Measurements from ENCODE around the gene MPHOSPH9.

The MPHOSPH9 gene

DNA sequence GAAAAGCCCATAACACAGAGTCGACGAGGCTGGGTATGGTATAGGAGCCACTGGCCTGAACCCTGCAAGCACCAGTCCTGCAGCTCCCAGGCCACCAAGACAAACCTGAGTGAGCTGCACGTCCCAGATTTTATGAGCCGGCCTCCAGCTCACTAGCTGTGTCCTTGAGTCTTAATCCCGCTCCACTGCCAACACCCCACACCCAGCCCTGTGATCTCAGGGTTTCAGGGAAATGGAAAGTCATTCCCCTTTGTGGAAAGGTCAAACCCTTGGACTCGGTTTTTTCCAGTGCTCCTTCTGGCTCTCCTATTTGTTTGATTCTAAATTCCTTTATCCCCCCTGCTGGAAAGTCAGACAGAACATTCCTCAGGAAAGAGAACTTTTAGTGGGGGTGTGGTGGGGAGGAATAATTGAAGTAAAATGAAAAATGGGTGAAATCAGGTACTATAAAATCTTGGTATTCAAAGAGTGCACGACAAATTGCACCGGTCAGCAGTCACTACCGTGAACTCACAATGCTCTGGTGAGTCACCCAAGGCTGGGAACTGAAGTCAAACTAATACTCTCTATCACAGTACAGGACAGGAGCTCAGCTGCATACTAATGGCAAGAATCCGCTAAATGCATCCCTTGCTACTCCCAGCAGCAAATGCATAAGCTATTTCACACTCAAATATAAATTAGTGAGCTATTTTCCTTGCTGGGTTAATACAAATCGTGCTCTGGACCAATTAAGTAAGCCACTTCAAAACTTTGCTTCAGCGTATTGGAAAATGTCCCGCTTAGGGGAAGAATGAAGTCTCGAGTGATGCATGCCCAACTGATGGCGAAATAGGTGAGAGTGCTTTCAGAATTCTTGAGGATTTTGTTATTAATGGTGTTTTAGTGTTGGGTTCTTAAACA is 91.1 kb downstream of the MPHOSPH9 start:
- Mint-ChIP-seq H3K4me3 (no peak overlapping the region), H3K27me3 (ENCODE audit: low read depth) (no peaks in the 10 kb centered on the region), H3K9me3 (no peaks in the 10 kb centered on the region), H3K27ac (no peak overlapping the region), H3K4me1 (ENCODE audit: low read depth) (peaks cover 8% of the 10 kb centered on the region), H3K36me3 (ENCODE audit: low read depth) (peaks cover 4% of the 10 kb centered on the region)

DNA sequence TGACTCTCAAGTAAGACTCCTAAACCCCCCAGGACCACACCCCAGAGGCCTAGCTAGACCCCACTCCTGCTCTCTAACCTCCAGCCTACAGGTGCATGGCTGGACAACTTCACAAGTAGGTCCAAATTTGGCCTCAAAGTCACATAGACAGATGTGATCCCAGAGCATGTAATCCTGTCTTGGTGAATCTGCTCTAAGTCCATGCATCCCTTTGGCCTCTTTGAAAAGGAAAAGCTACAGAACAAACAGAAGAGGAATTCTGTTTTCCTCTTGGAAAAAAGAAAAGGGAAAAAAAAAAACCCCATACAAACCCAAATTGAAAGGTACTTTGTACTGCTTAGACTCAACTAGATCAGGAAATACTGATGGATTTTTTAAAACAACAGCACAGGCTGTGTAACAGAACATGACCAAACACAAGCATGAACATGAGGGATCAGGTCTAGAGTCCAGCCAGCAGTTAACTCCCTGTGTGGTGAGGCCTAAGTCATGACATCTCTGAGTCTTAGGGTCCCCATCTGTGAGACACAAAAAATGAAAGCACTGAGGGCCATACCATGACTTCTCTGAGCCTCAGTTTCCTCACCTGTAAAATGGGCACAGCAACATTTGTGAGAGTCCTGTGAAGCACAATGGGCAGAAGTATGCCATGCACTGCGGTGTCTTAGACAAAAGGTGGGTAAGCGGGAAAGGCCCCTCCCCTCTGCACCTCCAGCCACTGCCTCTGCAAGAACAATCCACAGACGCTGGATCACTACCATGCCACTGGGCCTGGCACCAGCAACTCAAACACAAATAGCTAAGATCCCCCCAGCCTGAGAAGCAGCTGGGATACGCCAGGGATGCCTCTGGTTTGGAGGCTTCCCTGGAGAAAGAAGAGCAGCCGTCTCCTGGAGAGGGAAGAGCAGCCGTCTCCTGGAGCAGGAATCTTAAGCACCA is 92.0 kb downstream of the MPHOSPH9 start:
- Mint-ChIP-seq H3K4me3 (no peak overlapping the region), H3K36me3 (ENCODE audit: low read depth) (peaks cover 3% of the 10 kb centered on the region), H3K27me3 (ENCODE audit: low read depth) (no peaks in the 10 kb centered on the region), H3K27ac (peak overlapping the region; percentile 36), H3K9me3 (no peaks in the 10 kb centered on the region), H3K4me1 (ENCODE audit: low read depth) (peaks cover 8% of the 10 kb centered on the region)

DNA sequence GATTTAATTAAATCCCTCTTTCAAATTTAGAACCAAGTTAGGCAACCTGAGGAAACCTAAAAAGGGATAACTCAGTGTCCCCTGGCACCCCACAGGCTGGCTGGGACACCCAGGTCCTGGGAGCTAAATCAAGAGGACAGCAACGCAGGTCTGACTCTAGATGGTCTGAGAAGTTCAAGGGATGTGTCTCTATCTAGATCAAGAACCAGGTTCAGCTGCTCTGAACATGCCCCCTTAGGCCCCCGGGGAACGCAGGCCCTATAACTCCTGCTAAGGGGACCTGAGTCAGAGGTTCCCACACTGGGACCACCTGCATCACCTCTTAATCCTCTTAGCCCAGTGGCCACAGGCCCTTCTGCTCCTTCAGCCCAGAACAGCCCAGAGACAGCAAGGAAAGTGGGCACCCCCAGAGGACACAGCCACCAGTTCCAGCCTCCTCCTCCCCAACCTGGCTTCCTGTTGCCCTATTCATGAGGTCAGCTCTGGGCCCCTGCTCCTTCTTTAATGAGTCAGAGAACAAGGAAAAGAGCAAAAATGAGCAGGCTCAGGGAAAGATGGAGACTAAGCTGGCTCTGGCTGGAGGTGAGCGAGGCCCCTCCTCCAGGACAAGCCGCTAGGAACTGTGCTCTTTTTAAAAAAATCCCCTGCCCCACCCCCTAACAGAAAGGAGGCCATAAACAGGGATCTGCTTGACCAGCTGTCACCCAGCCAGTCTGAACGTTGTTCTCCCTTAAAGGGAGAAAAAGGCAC is 92.8 kb downstream of the MPHOSPH9 start:
- Mint-ChIP-seq H3K36me3 (ENCODE audit: low read depth) (peaks cover 2% of the 10 kb centered on the region), H3K4me1 (ENCODE audit: low read depth) (peaks cover 10% of the 10 kb centered on the region), H3K27ac (peak overlapping the region; percentile 36), H3K9me3 (no peaks in the 10 kb centered on the region), H3K27me3 (ENCODE audit: low read depth) (no peaks in the 10 kb centered on the region), H3K4me3 (no peak overlapping the region)

DNA sequence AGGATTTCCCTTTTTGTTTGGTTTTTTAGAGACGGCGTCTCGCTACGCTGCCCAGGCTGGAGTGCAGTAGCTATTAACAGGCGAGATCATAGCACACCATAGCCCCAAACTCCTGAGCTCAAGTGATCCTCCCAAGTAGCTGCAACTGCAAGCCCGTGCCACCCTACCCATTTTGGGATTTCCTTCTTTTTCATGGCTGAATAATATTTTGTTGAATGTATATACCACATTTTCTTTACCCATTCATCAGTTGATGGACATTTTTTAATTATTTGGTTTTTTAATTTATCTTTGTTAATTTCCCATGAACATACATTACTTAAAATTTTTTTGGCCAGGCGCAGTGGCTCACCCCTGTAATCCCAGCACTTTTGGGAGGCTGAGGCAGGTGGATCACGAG is 97.3 kb downstream of the MPHOSPH9 start:
- Mint-ChIP-seq H3K4me1 (ENCODE audit: low read depth) (peaks cover 28% of the 10 kb centered on the region), H3K4me3 (no peak overlapping the region), H3K36me3 (ENCODE audit: low read depth) (peaks cover 1% of the 10 kb centered on the region), H3K9me3 (no peaks in the 10 kb centered on the region), H3K27ac (no peak overlapping the region), H3K27me3 (ENCODE audit: low read depth) (no peaks in the 10 kb centered on the region)

DNA sequence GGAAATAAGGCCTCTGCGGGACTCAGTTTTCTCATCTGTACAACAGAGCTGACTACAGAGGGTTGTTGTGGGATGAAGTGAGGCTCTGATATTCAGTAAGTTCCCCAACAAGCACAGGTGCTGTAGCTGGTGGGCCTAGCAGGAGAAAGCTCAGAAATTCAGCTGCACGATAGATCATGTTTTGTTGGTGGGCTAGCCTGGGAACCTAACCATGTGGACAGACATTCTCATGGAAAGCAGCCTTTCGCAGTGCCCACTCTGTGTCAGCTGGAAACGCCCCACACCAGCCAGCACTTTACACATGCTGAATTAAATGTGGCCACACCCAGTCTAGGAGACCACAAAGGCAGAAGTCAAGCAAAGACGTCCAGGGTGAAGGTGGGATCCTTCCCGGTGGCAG is 98.1 kb downstream of the MPHOSPH9 start:
- no peaks in the 10 kb centered on the region for H3K9me3 Mint-ChIP-seq
- no peaks in the 10 kb centered on the region for H3K27me3 Mint-ChIP-seq (ENCODE audit: low read depth)
- no peak overlapping the region for H3K27ac Mint-ChIP-seq
- H3K4me1 Mint-ChIP-seq (ENCODE audit: low read depth): peaks cover 26% of the 10 kb centered on the region
- no peak overlapping the region for H3K4me3 Mint-ChIP-seq
- H3K36me3 Mint-ChIP-seq (ENCODE audit: low read depth): peaks cover 1% of the 10 kb centered on the region

DNA sequence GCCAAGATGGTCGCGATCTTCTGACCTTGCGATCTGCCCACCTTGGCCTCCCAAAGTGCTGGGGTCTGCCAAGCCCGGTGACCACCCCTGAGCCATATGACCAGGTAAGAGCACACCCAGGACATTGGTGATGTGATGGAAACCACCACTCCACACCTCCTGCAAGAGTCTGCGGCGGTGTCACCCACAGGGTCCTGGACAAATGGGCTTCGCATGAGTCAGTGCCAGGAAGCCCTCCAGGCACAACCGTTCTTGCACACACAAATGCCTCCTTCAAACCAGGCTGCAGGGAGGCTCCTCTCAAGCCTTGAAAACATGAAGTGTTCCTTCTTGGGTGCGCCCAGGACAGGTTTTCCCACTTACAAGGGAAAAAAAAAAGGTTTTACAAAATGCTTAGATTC is 98.7 kb downstream of the MPHOSPH9 start:
- Mint-ChIP-seq H3K36me3 (ENCODE audit: low read depth) (peaks cover 1% of the 10 kb centered on the region), H3K9me3 (no peaks in the 10 kb centered on the region)

DNA sequence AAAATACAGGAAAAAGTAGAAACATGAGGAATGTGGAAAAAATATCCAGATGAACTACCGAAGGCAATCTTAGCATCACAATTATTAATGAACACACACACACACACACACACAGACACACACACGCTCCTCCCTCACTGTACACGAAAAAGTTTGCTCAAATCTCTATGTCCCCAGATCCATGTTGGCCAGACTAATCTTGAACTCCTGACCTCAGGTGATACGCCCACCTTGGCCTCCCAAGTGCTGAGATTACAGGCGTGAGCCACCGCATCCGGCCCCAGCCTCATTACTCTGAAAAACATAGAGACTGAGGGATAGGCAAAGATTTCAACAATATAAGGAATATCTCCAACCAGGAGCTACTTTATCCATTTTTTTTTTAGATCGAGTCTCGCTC is 99.2 kb downstream of the MPHOSPH9 start:
- Mint-ChIP-seq H3K4me3 (no peak overlapping the region), H3K36me3 (ENCODE audit: low read depth) (peaks cover 1% of the 10 kb centered on the region), H3K27ac (no peak overlapping the region), H3K9me3 (no peaks in the 10 kb centered on the region), H3K4me1 (ENCODE audit: low read depth) (peaks cover 22% of the 10 kb centered on the region), H3K27me3 (ENCODE audit: low read depth) (no peaks in the 10 kb centered on the region)

More for the DNA sequence above, 98.7 kb downstream of the MPHOSPH9 start:
- Mint-ChIP-seq H3K4me1 (ENCODE audit: low read depth) (peaks cover 22% of the 10 kb centered on the region), H3K27ac (no peak overlapping the region), H3K4me3 (no peak overlapping the region), H3K27me3 (ENCODE audit: low read depth) (no peaks in the 10 kb centered on the region)

DNA sequence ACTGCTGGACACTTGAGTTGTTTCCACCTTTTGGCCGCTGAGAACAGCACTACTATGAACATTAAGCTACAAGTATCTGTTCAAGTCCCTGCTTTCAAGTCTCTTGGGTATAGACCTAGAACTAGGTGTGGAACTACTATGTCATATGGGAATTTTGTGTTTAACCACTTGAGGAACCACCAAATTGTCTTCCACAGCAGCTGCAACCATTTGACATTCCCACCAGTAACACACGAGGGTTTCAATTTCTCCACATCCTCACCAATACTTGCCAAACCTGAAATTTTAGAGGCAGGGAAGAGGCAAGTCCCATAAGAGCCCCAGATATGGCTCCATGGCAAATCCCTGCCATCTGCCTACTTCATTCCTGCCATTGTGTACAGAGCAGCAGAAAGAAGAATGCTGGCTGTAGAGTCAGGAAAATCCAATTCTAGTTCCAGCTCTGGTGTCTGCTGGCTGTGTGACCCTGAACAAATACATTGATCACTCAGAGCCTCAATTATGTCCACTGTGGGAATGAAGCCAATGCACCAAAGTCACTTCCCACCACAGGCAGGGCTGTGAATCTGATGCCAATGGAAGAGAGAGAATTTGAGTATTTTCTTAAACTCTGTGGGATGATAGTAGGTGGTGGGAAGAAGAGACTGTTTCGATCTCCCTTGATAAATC is 99.9 kb downstream of the MPHOSPH9 start:
- Mint-ChIP-seq H3K4me1 (ENCODE audit: low read depth) (peaks cover 22% of the 10 kb centered on the region), H3K4me3 (no peak overlapping the region), H3K36me3 (ENCODE audit: low read depth) (peaks cover 1% of the 10 kb centered on the region), H3K9me3 (no peaks in the 10 kb centered on the region), H3K27ac (no peak overlapping the region), H3K27me3 (ENCODE audit: low read depth) (no peaks in the 10 kb centered on the region)

DNA sequence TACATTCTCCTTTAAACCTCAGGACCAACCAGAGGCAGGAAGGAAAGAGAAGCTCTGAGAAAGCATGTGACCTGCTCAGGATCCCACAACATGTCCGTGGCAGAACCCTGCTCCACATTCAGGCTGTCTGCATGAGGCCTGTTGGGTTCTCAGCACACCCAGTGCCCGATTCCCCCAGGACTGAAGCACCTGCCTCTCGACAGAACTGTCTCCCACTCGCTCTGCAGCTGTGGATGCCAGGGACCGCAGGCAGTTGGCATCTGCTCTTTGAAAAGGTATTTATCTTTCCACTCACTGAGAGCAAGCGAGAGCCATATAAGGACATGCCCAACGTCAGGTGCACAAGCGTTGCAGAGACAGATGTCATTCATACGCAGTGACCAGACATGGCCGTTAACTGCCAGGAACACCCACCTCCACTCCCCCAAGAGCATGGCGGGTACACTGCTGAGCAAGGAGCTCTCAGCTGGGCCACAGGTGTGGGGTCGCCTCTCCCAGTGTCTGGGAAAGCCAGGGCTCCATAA is 101.0 kb downstream of the MPHOSPH9 start:
- Mint-ChIP-seq H3K4me3 (peak overlapping the region; percentile 63), H3K27me3 (ENCODE audit: low read depth) (no peaks in the 10 kb centered on the region), H3K9me3 (no peaks in the 10 kb centered on the region), H3K36me3 (ENCODE audit: low read depth) (peaks cover 1% of the 10 kb centered on the region), H3K27ac (peak overlapping the region; percentile 88), H3K4me1 (ENCODE audit: low read depth) (peaks cover 22% of the 10 kb centered on the region)

DNA sequence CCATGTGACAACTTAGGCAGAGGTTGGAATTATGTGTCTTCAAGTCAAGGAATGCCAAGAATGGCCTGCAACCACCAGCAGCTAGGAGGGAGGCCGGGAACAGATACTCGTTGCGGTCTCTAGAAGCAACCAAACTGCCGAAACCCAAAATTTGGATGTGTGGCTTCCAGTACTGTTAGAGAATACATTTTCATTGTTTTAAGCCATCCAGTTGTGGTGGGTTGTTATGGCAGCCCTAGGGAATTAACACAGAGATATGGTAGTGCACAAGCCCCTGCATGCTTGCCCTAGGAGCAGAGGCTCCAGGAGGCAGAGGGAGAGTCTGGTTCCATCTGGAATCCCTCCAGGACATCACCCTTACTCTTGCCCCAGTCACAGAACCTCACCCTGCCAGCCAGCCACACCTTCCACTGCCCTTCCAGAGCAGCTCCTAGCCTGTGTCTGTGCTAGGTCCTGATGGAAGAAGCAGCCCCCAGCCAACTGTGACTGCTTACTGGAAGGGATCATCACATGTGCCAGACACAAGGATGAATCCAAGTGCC is 101.6 kb downstream of the MPHOSPH9 start:
- no peaks in the 10 kb centered on the region for H3K27me3 Mint-ChIP-seq (ENCODE audit: low read depth)
- peaks cover 22% of the 10 kb centered on the region for H3K4me1 Mint-ChIP-seq (ENCODE audit: low read depth)
- no peaks in the 10 kb centered on the region for H3K9me3 Mint-ChIP-seq
- H3K36me3 Mint-ChIP-seq (ENCODE audit: low read depth): peaks cover 2% of the 10 kb centered on the region
- peak overlapping the region; percentile 63 for H3K4me3 Mint-ChIP-seq
- H3K27ac Mint-ChIP-seq: peak overlapping the region; percentile 88

DNA sequence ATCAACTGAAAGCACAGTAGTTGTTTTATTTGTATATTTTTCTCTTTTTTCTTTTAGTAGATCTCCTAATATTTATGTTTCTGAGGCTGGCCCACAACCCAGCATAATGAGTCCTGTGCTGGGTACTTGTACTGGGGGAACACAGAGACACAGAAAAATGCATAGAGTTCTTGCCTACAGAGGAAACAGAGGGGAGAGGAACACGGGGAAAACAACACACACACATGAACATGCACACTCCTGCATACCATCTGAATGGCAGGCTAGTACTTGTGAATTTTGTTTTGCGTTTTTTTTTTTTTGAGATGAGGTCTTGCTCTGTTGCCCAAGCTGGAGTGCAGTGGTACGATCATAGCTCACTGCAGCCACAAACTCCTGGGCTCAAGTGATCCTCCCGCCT is 103.3 kb downstream of the MPHOSPH9 start:
- peaks cover 20% of the 10 kb centered on the region for H3K4me1 Mint-ChIP-seq (ENCODE audit: low read depth)
- H3K27me3 Mint-ChIP-seq (ENCODE audit: low read depth): no peaks in the 10 kb centered on the region

DNA sequence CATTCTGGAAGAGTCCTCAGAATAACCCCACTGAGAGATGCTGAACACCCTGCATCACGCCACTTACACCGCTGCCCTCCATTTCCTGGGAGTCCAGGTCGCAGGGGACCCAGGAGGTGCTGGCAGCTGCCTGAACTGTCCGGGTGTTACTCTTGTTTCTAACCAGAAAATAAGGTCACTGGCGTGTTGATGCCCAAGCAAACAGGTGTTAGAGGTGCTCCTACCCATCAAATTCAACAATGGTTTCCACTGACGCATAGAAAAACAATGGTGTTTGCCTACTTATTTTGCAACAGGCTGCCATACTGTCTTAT is 105.8 kb downstream of the MPHOSPH9 start:
- no peak overlapping the region for H3K4me3 Mint-ChIP-seq
- H3K27me3 Mint-ChIP-seq (ENCODE audit: low read depth): no peaks in the 10 kb centered on the region
- H3K36me3 Mint-ChIP-seq (ENCODE audit: low read depth): peaks cover 1% of the 10 kb centered on the region
- H3K27ac Mint-ChIP-seq: no peak overlapping the region
- no peaks in the 10 kb centered on the region for H3K9me3 Mint-ChIP-seq
- H3K4me1 Mint-ChIP-seq (ENCODE audit: low read depth): peaks cover 25% of the 10 kb centered on the region

More for the DNA sequence above, 103.3 kb downstream of the MPHOSPH9 start:
- no peak overlapping the region for H3K4me3 Mint-ChIP-seq
- peaks cover 3% of the 10 kb centered on the region for H3K36me3 Mint-ChIP-seq (ENCODE audit: low read depth)
- no peak overlapping the region for H3K27ac Mint-ChIP-seq
- no peaks in the 10 kb centered on the region for H3K9me3 Mint-ChIP-seq

DNA sequence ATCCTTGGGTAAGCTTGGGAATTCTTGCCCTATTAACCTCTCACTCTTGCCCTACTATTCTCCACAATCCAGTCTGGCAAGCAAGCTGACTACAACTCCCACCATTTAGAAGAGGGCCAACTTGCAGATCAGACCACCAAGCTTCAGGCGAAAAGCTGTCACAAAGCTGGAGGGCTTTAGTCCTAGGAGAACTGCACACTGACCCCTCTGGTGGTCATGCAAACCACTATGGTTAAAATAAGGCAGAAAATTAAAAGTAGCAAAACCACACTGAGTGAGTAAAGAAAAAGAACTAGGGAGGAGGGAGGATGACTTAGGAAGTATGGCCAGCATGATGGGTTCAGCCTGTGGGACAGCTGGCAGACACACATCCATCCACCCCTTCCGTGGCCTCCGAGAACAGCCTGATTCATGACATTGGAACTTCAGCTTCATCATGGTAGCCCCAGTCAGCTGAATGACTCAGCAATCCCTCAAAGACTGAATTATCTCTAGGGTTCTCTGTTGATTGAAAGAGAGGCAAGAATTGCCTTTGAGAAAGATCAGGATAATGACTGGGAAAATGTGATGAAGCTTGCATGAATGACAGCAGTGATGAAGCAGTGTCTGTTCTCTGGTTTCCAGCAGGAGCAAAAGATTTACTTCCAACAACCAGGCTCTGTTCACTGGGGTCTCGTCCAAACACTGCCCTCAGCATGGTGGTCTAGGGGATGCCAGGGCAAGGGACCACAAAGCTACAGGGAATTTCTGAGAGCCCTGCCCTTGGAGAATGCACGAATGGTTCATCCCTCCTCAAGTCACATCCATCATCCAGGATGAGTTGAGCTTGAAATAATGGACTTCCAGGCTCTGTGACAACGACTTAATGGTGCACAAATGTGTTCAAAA is 106.4 kb downstream of the MPHOSPH9 start:
- Mint-ChIP-seq H3K36me3 (ENCODE audit: low read depth) (peaks cover 1% of the 10 kb centered on the region), H3K27ac (no peak overlapping the region), H3K4me3 (no peak overlapping the region), H3K4me1 (ENCODE audit: low read depth) (peaks cover 25% of the 10 kb centered on the region), H3K27me3 (ENCODE audit: low read depth) (no peaks in the 10 kb centered on the region), H3K9me3 (no peaks in the 10 kb centered on the region)

Measured in T-helper 1 cell treated with Interleukin-12 subunit alpha and Interleukin-12 subunit beta and Interleukin-4 antibody, amounts not matched to agents 30 μg/mL and 1 μg/mL, for 36 hours (primary cell).